ENCODE measurements around the gene MMAB. TPM values are rescaled to one million over a fixed set of nuclear protein-coding genes. Genes with fewer than 3 reads are reported as not detected.
A peak's percentile ranks its signal among the peaks of the same experiment; 100 is the strongest.

Gene MMAB
- total and polyA plus RNA-seq, 2 of the 13 experiments (the other 11 are each of a cell fraction or from before 2014, with no cell fraction given), result 26.1 to 77.3 TPM

- no peaks in the 10 kb centered on the region for H3K9me3 ChIP-seq (ENCODE audit: low read length)
- BruUV-seq (replicated peaks), result no TSS peak
- H3K4me1 ChIP-seq (ENCODE audit: insufficient read depth, low read length), result peaks cover 49% of the 10 kb centered on the region
- H3K4me2 ChIP-seq (ENCODE audit: low read depth, low read length), result no peak overlapping the region
- WGBS (ENCODE audit: low lambda C conversion rate), result 100% methylated on average over 1 of the region's 1 CpG
- peaks cover 18 to 63% of the 10 kb centered on the region in 2 experiments for H3K36me3 ChIP-seq (replicated peaks in 1 of 2; ENCODE audit: control insufficient read depth in 1 of 2, insufficient read depth in 2 of 2, low read length in 2 of 2)
- intact Hi-C loops (cut with micrococcal nuclease; ENCODE audit: unreplicated experiment) (no loop called here), in situ Hi-C loops (cut with HindIII; ENCODE audit: extremely low pct_ligation_motif_present, low pct_unique_long_range_greater_than_20kb) (no loop called here)
- H3K9ac ChIP-seq (ENCODE audit: insufficient read depth, low read depth, low read length), result no peak overlapping the region
- H3K27me3 ChIP-seq (ENCODE audit: control insufficient read depth in 1 of 2, insufficient read depth in 2 of 2, low read length in 2 of 2), result no peaks in the 10 kb centered on the region
- peaks cover 32% of the 10 kb centered on the region for H3K79me2 ChIP-seq (ENCODE audit: insufficient read depth, low read length)
- CTCF ChIA-PET (ENCODE audit: low intra/inter-chr PET ratio, low total read pairs), result no interaction called here
- ATAC-seq (no peak), DNase-seq (ENCODE audit: low spot score) (no peak), FAIRE-seq (no peak)
- H3K27ac ChIP-seq (ENCODE audit: extremely low read length, insufficient read depth, low read length), result no peak overlapping the region
- H3K4me3 ChIP-seq (replicated peaks in 1 of 3; ENCODE audit: insufficient read depth in 1 of 3, low read depth in 2 of 3, low read length in 3 of 3), result no peak overlapping the region
- POLR2A ChIA-PET, result no interaction called here
- TF ChIP-seq MBD4 (IDR thresholded peaks at IDR 0.05; ENCODE audit: borderline replicate concordance, low read length), result no peak
- TF ChIP-seq ZNF121 (CRISPR knock-in tag; IDR thresholded peaks at IDR 0.05), result peak; percentile 51; the same call in 1 of the 2 replicates
- H2AFZ ChIP-seq (ENCODE audit: low read length), result no peak overlapping the region
- H4K20me1 ChIP-seq (ENCODE audit: insufficient read depth, low read length), result no peaks in the 10 kb centered on the region
These were observed 4.0 kb upstream of the MMAB start for GRCh38 chr12:109577311-109577710.

- peaks cover 64% of the 10 kb centered on the region for H3K4me1 ChIP-seq (ENCODE audit: insufficient read depth, low read length)
- FAIRE-seq (no peak), DNase-seq (ENCODE audit: low spot score) (no peak), ATAC-seq (no peak)
- H3K4me2 ChIP-seq (ENCODE audit: low read depth, low read length), result peak overlapping the region; percentile 69
- 85% methylated on average over 3 of the region's 3 CpGs for WGBS (ENCODE audit: low lambda C conversion rate)
- H3K4me3 ChIP-seq (replicated peaks in 1 of 3; ENCODE audit: insufficient read depth in 1 of 3, low read depth in 2 of 3, low read length in 3 of 3), result no peak overlapping the region
- no TSS peak for BruUV-seq (replicated peaks)
- H4K20me1 ChIP-seq (ENCODE audit: insufficient read depth, low read length), result no peaks in the 10 kb centered on the region
- no peak overlapping the region for H3K9ac ChIP-seq (ENCODE audit: insufficient read depth, low read depth, low read length)
- no peak for TF ChIP-seq MXD3 (CRISPR knock-in tag; IDR thresholded peaks at IDR 0.05)
- TF ChIP-seq TBL1XR1 (IDR thresholded peaks at IDR 0.05; ENCODE audit: borderline replicate concordance, low read length, partially characterized antibody), result no peak
- no peak for TF ChIP-seq ZBTB1 (CRISPR knock-in tag; IDR thresholded peaks at IDR 0.05; ENCODE audit: borderline replicate concordance)
- no peak for TF ChIP-seq ZNF629 (CRISPR knock-in tag; conservative IDR thresholded peaks at IDR 0.05)
- no peak for TF ChIP-seq ZNF782 (CRISPR knock-in tag; IDR thresholded peaks at IDR 0.05; ENCODE audit: borderline replicate concordance)
- TF ChIP-seq ZNF280B (CRISPR knock-in tag; IDR thresholded peaks at IDR 0.05; ENCODE audit: borderline replicate concordance), result no peak
- no peak for TF ChIP-seq BHLHE40 (IDR thresholded peaks at IDR 0.05; ENCODE audit: low read length)
- H3K79me2 ChIP-seq (ENCODE audit: insufficient read depth, low read length), result peaks cover 39% of the 10 kb centered on the region
- in situ Hi-C loops (cut with HindIII; ENCODE audit: extremely low pct_ligation_motif_present, low pct_unique_long_range_greater_than_20kb), result no loop called here
- H3K36me3 ChIP-seq (replicated peaks in 1 of 2; ENCODE audit: control insufficient read depth in 1 of 2, insufficient read depth in 2 of 2, low read length in 2 of 2), result peaks cover 13 to 52% of the 10 kb centered on the region in 2 experiments
- H2AFZ ChIP-seq (ENCODE audit: low read length), result no peak overlapping the region
- ChIA-PET POLR2A (interaction anchor here (2.6 kb wide), 1 partner anchor 22 kb away, joined by 20 read pairs; no protein-coding TSS in a partner anchor), CTCF (ENCODE audit: low intra/inter-chr PET ratio, low total read pairs) (no interaction called here)
- H3K9me3 ChIP-seq (ENCODE audit: low read length), result no peaks in the 10 kb centered on the region
- no peaks in the 10 kb centered on the region for H3K27me3 ChIP-seq (ENCODE audit: control insufficient read depth in 1 of 2, insufficient read depth in 2 of 2, low read length in 2 of 2)
- intact Hi-C loops (cut with micrococcal nuclease; ENCODE audit: unreplicated experiment), result no loop called here
- no peak overlapping the region for H3K27ac ChIP-seq (ENCODE audit: extremely low read length, insufficient read depth, low read length)
These were observed 2.4 kb upstream of the MMAB start for GRCh38 chr12:109575683-109576082.

Measured in HepG2 (cell line).